Vagina (tissue), 2 donors: ENCODE results near the gene PDK2.

Source experiments
- POLR2AphosphoS5 ChIP-seq, 2 donors: sonication (generic); formaldehyde crosslinking; IDR thresholded peaks; one replicate each; pipeline ENCODE4 v1.9.0; 2017; ENCODE audit warnings: antibody characterized with exemption in 2 of 2, mild to moderate bottlenecking in 2 of 2, low read depth in 1 of 2; ENCODE audit not compliant: insufficient read depth in 1 of 2
- TF ChIP-seq, protein P1 (sequence below), 3 experiments: fragments of 450-650 bp in 2 of 3; fragments of 200-600 bp in 1 of 3; sonication (generic) in 1 of 3; IDR thresholded peaks; one replicate each; pipeline ENCODE4 v1.5.1; 2017 to 2019; ENCODE audit warnings: antibody characterized with exemption in 3 of 3, mild to moderate bottlenecking in 2 of 3, moderate library complexity in 2 of 3

DNA sequence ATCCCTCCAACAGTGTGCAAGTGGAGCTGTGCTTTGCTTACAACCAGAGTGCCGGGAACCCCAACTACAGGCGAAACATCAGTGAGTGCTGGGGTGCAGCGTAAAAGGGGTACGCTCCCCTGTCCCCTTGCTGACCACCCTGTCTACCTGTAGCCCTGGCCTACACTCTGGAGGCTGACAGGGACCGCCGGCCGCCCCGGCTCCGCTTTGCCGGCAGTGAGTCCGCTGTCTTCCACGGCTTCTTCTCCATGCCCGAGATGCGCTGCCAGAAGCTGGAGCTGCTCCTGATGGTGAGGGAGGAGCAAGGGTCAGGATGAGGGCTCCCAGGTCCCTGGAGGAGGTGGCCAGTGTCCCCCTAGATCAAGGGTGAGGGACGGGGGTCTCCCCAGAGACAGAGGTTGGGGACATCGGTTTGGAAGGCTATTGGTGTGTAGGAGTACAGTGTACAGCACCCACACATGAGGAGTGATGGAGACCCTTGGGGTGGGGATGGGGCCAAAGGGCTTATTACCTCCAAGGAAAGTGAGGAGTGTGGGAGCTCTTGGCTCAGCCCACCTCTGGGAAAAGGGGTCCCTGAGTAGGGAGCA lies 19.6 kb upstream of the PDK2 start:
- TF ChIP-seq, protein P1, sequence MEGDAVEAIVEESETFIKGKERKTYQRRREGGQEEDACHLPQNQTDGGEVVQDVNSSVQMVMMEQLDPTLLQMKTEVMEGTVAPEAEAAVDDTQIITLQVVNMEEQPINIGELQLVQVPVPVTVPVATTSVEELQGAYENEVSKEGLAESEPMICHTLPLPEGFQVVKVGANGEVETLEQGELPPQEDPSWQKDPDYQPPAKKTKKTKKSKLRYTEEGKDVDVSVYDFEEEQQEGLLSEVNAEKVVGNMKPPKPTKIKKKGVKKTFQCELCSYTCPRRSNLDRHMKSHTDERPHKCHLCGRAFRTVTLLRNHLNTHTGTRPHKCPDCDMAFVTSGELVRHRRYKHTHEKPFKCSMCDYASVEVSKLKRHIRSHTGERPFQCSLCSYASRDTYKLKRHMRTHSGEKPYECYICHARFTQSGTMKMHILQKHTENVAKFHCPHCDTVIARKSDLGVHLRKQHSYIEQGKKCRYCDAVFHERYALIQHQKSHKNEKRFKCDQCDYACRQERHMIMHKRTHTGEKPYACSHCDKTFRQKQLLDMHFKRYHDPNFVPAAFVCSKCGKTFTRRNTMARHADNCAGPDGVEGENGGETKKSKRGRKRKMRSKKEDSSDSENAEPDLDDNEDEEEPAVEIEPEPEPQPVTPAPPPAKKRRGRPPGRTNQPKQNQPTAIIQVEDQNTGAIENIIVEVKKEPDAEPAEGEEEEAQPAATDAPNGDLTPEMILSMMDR (IDR thresholded peaks at IDR 0.05) = no peak
- TF ChIP-seq POLR2AphosphoS5 (IDR thresholded peaks at IDR 0.05; ENCODE audit: insufficient read depth in 1 of 2, low read depth in 1 of 2) = no peak
